ENCODE results near the gene SCNM1.
"Not testable (repeated sequence)": the region's sequence is repeated elsewhere in the genome, so short reads cannot be mapped to it uniquely, and the experiment has no call there.

The SCNM1 gene

DNA sequence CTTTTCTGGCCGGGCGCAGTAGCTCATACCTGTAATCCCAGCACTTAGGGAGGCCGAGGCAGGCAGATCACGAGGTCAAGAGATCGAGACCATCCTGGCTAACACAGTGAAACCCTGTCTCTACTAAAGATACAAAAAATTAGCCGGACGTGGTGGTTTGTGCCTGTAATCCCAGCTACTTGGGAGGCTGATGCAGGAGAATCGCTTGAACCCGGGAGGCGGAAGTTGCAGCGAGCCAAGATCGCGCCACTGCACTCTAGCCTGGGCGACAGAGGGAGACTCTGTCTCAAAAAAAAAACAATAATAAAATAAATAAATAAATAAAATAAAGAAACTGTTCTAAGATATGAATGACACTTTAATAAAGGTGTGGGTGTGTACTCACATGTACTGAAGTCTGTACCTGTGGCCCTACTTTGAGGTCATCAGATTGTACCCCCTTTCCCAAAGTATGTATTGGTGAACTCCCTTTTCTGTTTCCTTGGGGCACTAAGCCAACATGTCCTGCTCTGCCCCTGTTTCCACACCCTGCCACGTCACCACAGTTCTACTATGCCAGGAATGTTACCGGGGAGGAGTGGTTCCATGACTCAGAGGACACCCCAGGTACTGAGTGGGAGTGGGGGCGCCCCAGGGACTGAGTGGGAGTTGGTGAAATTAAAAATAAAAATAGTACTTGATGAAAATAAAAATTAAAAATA, 29.1 kb downstream of the SCNM1 start:
- not testable (repeated sequence) for DNase-seq

DNA sequence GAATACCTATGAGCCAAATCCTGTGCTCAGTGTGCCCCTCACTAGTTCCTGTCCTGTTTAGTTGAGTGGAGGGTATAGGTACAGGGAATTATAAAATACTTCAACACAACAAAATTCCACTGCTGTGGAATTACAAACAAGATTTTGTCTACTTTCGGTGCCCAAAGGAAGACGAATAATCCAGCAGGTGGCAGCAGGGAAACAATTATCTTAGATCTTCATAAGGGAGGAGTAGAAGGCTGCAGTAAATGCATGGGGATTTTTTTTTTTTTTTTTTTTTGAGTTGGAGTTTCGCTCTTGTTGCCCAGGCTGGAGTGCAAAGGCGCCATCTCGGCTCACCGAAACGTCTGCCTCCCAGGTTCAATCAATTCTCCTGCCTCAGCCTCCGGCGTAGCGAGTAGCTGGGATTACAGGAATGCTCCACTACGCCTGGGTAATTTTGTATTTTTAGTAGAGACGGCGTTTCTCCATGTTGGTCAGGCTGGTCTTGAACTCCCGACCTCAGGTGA, 30.4 kb downstream of the SCNM1 start:
- DNase-seq: no peak

DNA sequence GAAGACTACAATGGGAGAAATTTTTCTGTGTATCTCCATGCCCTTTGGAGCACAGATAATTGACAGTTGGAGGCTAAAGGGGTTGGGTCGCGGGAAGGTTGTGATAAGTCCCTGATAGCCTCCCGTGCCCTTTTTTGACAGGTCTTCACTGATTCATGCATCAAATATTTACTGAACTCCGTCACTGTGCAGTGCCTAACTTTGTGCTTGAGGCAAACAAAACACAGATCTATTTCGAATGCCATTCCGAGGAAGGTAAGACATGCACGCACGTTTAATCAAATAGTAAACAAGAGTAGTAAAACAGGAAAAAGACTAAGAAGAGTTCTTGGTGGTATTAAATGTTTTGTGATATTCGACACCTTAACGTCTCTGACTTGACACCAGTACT, 31.9 kb downstream of the SCNM1 start:
- DNase-seq: no peak

DNA sequence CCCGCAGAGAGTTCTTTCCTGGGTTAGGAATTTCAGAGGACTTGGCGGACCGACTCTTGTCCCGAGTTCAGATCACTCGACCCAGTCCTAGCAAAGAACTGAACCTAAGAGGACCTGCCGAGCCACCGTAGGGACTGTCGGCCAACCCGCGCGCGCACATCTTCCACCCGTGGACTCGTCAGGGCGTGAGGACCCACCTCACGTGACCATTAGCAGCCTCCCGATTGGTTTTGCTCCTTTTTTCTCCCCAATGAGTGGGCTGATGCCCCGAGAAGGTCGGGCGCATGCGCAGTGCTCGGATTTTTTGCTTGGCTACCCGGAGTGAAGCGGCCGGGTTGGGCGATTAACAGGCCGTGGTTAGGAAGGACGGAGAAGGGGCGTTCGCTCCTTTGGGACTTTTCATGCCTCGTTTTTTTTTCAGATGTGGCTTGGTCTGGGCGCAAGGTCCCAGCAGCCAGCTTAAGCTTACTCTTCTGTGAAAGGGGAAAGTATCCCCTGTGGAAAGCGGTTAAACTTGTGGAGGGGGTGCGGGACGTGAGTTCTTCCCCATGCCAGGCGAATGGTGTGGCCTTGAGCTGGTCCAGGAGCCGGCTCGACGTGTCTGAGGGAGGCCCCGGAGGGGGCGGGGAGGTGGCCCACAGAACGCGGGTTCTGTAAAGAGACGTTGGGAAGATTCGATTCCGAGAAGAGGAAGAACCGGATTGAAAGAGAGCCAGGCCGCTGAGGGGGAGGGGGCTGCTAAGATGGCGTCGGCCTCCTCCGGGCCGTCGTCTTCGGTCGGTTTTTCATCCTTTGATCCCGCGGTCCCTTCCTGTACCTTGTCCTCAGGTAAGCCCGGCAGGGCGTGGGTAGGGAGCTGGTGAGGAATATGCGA, 32.5 kb downstream of the SCNM1 start, which contains the start of gene PIP5K1A:
Gene PIP5K1A, plus strand, starts transcription at position 299 of the 874 bp plus-strand sequence. Its CDS starts 445 bp downstream, at position 744.
- peak; percentile 99 for DNase-seq

DNA sequence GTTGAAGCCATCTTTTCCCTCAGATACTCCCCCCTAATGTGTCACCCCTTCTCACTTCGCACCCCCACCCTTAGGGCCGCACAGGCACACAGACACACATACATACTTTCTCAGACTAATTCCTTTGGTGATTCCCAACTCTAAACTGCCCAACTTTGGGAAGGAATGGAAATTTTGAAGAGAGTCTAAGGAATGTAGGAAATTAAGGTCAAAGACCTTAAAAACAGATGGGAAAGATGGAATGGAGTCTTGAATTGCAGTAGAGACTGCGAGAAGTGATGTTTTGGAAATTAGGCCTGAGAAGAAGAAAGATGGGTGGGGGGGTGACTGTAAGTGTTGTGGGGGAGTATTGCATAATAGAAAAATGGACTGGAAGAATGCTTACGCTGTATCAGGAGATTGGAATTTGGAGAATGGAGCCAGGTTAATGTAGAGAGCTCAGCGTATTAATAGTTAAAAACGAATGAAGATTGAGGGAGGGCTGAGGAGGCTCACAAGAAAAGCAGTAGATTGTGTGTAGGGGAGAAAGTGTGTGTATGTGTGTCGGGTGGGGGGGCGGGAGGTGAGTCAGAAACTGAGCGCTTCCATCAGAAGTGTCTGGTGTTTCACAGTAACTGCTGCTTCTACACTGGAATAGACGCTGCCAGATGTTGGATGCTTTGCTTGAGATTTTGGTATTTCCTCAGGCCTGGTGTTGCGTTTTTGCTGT, 34.1 kb downstream of the SCNM1 start:
- DNase-seq: no peak

DNA sequence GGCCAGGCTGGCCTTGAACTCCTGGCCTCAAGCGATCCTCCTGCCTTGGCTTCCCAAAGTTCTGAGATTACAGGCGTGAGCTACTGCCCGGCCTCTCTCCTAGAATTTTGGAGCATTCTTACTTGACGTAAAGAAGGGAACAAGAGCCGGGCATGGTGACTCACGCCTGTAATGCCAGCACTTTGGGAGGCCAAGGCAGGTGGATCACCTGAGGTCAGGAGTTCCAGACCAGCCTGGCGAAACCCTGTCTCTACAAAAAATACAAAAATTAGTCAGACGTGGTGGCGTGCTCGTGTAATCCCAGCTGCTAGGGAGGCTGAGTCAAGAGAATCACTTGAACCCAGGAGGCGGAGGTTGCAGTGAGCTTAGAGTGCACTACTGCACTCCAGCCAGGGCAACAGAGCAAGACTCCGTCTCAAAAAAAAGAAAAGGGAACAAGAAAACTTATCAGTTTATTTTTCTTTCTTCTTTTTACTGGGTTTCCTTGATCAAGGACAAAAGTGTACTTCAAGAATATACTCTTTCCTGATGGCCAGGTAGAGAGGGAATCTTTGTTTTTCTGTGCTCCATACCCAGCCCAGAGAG, 39.5 kb downstream of the SCNM1 start:
- DNase-seq: not testable (repeated sequence)

DNA sequence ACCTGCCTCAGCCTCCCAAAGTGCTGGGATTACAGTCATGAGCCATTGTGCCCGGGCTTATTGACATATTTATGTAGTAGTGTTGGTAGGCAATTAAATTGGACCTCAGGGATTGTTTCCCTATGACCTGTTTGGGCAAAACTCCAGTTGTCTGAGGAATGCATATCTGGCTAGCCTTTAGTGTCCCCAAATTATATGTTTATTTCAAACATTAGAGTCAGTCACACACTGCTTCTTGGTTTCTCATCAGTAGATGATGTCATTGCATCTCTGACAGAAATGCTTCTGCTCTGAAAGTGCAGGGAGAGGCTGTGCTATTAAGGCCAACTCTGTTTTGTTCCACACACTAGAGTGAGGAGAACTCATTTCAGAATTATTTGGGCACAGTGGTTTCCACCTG, 44.9 kb downstream of the SCNM1 start:
- DNase-seq: no peak

DNA sequence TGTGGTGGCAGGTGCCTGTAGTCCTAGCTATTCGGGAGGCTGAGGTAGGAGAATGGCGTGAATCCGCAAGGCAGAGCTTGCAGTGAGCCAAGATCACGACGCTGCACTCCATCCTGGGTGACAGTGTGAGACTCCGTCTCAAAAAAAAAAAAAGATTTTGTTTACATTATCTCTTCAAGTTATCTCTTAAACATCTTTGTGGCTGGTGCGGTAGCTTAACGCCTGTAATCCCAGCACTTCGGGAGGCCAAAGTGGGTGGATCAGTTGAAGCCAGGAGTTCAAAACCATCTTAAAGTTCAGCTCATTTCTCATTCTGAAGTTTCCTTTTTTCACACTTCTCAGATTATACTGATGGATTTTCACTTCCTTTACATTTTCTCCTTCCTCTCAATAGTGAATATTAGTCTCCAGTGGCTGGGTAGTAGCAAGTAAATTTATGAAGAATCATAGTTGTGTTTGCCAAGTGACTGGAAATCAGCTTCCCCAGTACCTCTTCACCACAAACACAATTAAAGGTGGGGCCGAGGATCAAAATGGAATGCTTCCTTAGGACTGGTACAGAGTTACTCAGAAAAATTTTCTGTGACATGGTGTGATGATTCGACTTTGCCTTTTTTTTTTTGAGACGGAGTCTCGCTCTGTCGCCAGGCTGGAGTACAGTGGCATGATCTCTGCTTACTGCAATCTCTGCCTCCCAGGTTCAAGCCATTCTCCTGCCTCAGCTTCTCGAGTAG, 46.2 kb downstream of the SCNM1 start:
- no peak for DNase-seq

DNA sequence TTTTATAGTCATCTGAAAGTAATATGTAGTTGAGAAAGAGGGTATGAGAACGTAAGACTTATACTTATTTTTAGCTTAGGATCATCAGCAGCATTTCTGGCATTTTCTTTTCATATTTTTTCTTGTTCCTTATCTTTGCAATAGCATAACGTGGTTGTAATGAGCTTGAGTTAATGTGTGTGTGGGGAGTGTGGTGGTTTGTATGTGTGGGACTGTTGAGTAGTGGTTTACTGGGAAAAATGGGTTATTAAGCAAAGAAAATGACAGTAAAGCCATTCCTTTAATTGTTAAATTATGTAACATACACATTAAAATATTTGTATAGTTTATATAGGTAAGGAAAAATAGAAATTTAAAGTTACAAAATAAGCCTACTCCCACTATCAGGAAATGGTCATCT, 47.6 kb downstream of the SCNM1 start:
- no peak for DNase-seq

Measured in activated CD8-positive, alpha-beta memory T cell treated with anti-CD3 and anti-CD28 coated beads for 24 hours (primary cell).